Activated CD8-positive, alpha-beta T cell treated with anti-CD3 and anti-CD28 coated beads for 36 hours (primary cell): ENCODE data around the gene PPIF. TPM values are rescaled to one million over a fixed set of nuclear protein-coding genes. Genes with fewer than 3 reads are reported as not detected.
A peak's percentile ranks its signal among the peaks of the same experiment; 100 is the strongest.

Experiments
- ATAC-seq: fragments of 200-7000 bp; cut with Tn5 transposase; one replicate; pipeline ENCODE4 v1.10.0; 2021; ENCODE audit warnings: mild to moderate bottlenecking, moderate library complexity
- CTCF ChIA-PET: fragments of 350-600 bp; sonication (Branson Sonifier 250); formaldehyde crosslinking; loops from one replicate; lab custom pipeline; 2021; ENCODE audit warnings: antibody characterized with exemption; lab: Charles Lee
- POLR2A ChIA-PET: fragments of 350-600 bp; sonication (Branson Sonifier 250); formaldehyde crosslinking; loops from one replicate; lab custom pipeline; 2021; ENCODE audit warnings: antibody characterized with exemption; lab: Charles Lee
- DNase-seq: peaks from one replicate; pipeline ENCODE4 v3.0.0-alpha.2; 2020
- H3K27ac Mint-ChIP-seq: one replicate; pipeline ENCODE4 v1.8.0; 2021; ENCODE audit warnings: mild to moderate bottlenecking, mixed read lengths
- H3K27me3 Mint-ChIP-seq: one replicate; pipeline ENCODE4 v1.8.0; 2021; ENCODE audit warnings: mixed read lengths
- H3K36me3 Mint-ChIP-seq: one replicate; pipeline ENCODE4 v1.8.0; 2021; ENCODE audit warnings: low read depth, mixed read lengths
- H3K4me1 Mint-ChIP-seq: one replicate; pipeline ENCODE4 v1.8.0; 2021; ENCODE audit warnings: low read depth, mixed read lengths
- H3K4me3 Mint-ChIP-seq: one replicate; pipeline ENCODE4 v1.8.0; 2021; ENCODE audit warnings: mild to moderate bottlenecking, moderate library complexity, mixed read lengths
- H3K9me3 Mint-ChIP-seq: one replicate; pipeline ENCODE4 v1.8.0; 2021; ENCODE audit warnings: mixed read lengths
- CTCF ChIP-seq: fragments of 200-600 bp; IDR thresholded peaks from one replicate; pipeline ENCODE4 v1.8.0; 2022; ENCODE audit warnings: antibody characterized with exemption, mild to moderate bottlenecking
- intact Hi-C: fragments of 100-400 bp; cut with micrococcal nuclease; formaldehyde crosslinking; loops from one replicate; pipeline ENCODE4 v1.10.0; 2022
- total RNA-seq, 2 experiments: library from RNA; stranded (reverse); gene quantifications; one replicate each; pipeline ENCODE4 v1.2.3, GENCODE V29; 2021

PPIF gene
- total RNA-seq, 2 experiments from 2014 or later: 81.5 to 88.6 TPM

GRCh38 chr10:79301754-79302530 is 45.3 kb upstream of the PPIF start:
- no peak for ATAC-seq
- CTCF ChIA-PET: no interaction called here
- H3K36me3 Mint-ChIP-seq: peaks cover 47% of the 10 kb centered on the region

GRCh38 chr10:79303631-79304478 is 43.4 kb upstream of the PPIF start:
- no peak overlapping the region for H3K27ac Mint-ChIP-seq
- no peak for ATAC-seq
- ChIA-PET CTCF (interaction anchor here (0.6 to 1.1 kb wide), 2 partner anchors 43 to 71 kb away, joined by 3 read pairs; no protein-coding TSS in a partner anchor), POLR2A (interaction anchor here (1.0 kb wide), 1 partner anchor 62 kb away, joined by 3 read pairs; no protein-coding TSS in a partner anchor)
- no peak for TF ChIP-seq CTCF
- no peaks in the 10 kb centered on the region for H3K9me3 Mint-ChIP-seq
- H3K4me3 Mint-ChIP-seq: no peak overlapping the region
- H3K4me1 Mint-ChIP-seq: peaks cover 1% of the 10 kb centered on the region
- H3K27me3 Mint-ChIP-seq: no peaks in the 10 kb centered on the region
- peaks cover 58% of the 10 kb centered on the region for H3K36me3 Mint-ChIP-seq
- DNase-seq: no peak
- intact Hi-C loops: no loop called here

More at GRCh38 chr10:79301754-79302530, 45.3 kb upstream of the PPIF start:
- no peak for DNase-seq
- H3K4me3 Mint-ChIP-seq: no peak overlapping the region
- H3K27me3 Mint-ChIP-seq: no peaks in the 10 kb centered on the region
- POLR2A ChIA-PET: interaction anchor here (0.8 kb wide), 1 partner anchor 47 kb away, joined by 3 read pairs; no protein-coding TSS in a partner anchor
- H3K9me3 Mint-ChIP-seq: no peaks in the 10 kb centered on the region
- TF ChIP-seq CTCF: no peak
- H3K4me1 Mint-ChIP-seq: peaks cover 8% of the 10 kb centered on the region
- intact Hi-C loops: no loop called here
- H3K27ac Mint-ChIP-seq: peak overlapping the region; percentile 42

- intact Hi-C loops: no loop called here
- H3K4me3 Mint-ChIP-seq: no peak overlapping the region
- ChIA-PET POLR2A (no interaction called here), CTCF (interaction anchor here (0.6 kb wide), 1 partner anchor 42 kb away, joined by 3 read pairs; no protein-coding TSS in a partner anchor)
- H3K9me3 Mint-ChIP-seq: no peaks in the 10 kb centered on the region
- no peaks in the 10 kb centered on the region for H3K4me1 Mint-ChIP-seq
- H3K27ac Mint-ChIP-seq: no peak overlapping the region
- no peak for TF ChIP-seq CTCF
- H3K27me3 Mint-ChIP-seq: no peaks in the 10 kb centered on the region
- ATAC-seq (no peak), DNase-seq (no peak)
- peaks cover 59% of the 10 kb centered on the region for H3K36me3 Mint-ChIP-seq
Observed at GRCh38 chr10:79304479-79305087, 42.7 kb upstream of the PPIF start.

GRCh38 chr10:79305515-79305914 is 41.8 kb upstream of the PPIF start:
- POLR2A ChIA-PET: interaction anchor here (0.8 to 1.4 kb wide), 2 partner anchors 10 to 43 kb away, joined by 3 to 4 read pairs; no protein-coding TSS in a partner anchor
- CTCF ChIA-PET: no interaction called here
- peaks cover 51% of the 10 kb centered on the region for H3K36me3 Mint-ChIP-seq
- no peak overlapping the region for H3K4me3 Mint-ChIP-seq
- no peaks in the 10 kb centered on the region for H3K27me3 Mint-ChIP-seq
- no peak for ATAC-seq
- H3K27ac Mint-ChIP-seq: no peak overlapping the region
- no peaks in the 10 kb centered on the region for H3K4me1 Mint-ChIP-seq
- H3K9me3 Mint-ChIP-seq: no peaks in the 10 kb centered on the region
- intact Hi-C loops: no loop called here
- no peak for TF ChIP-seq CTCF
- no peak for DNase-seq
